Globus pallidus (tissue), 1 donor: Measurements from ENCODE around the gene CLCN2.

Experiments
- DNase-seq: peaks from one replicate; pipeline ENCODE4 v3.0.0-alpha.2; 2015; ENCODE audit warnings: low spot score

The CLCN2 gene

GRCh38 chr3:184360070-184360928 lies 1.1 kb downstream of the CLCN2 start:
- peak; percentile 51 for DNase-seq

GRCh38 chr3:184359610-184360009 lies 1.8 kb downstream of the CLCN2 start:
- DNase-seq, result peak; percentile 90

- no peak for DNase-seq
These were observed 2.5 kb downstream of the CLCN2 start for GRCh38 chr3:184358921-184359350.

GRCh38 chr3:184358124-184358767 lies 3.2 kb downstream of the CLCN2 start:
- DNase-seq, result no peak

GRCh38 chr3:184357248-184358123 lies 3.9 kb downstream of the CLCN2 start:
- no peak for DNase-seq

GRCh38 chr3:184355261-184356040 lies 6.0 kb downstream of the CLCN2 start:
- DNase-seq, result no peak

GRCh38 chr3:184354754-184355153 lies 6.7 kb downstream of the CLCN2 start:
- no peak for DNase-seq

- DNase-seq, result no peak
These were observed 7.2 kb downstream of the CLCN2 start for GRCh38 chr3:184354121-184354728.

- DNase-seq, result no peak
These were observed 7.9 kb downstream of the CLCN2 start for GRCh38 chr3:184353546-184353941.

- DNase-seq, result no peak
These were observed 8.4 kb downstream of the CLCN2 start for GRCh38 chr3:184352897-184353545.

GRCh38 chr3:184352149-184352785 lies 9.1 kb downstream of the CLCN2 start:
- no peak for DNase-seq

GRCh38 chr3:184351511-184352148 lies 9.8 kb downstream of the CLCN2 start:
- DNase-seq, result no peak

GRCh38 chr3:184350618-184351017 lies 10.8 kb downstream of the CLCN2 start:
- no peak for DNase-seq

GRCh38 chr3:184349563-184350470 lies 11.6 kb downstream of the CLCN2 start:
- DNase-seq, result peak; percentile 39

- no peak for DNase-seq
These were observed 13.4 kb downstream of the CLCN2 start for GRCh38 chr3:184348057-184348382.

- no peak for DNase-seq
These were observed 13.9 kb downstream of the CLCN2 start for GRCh38 chr3:184347321-184348056.

GRCh38 chr3:184346480-184347190 lies 14.8 kb downstream of the CLCN2 start:
- no peak for DNase-seq
